GM19395 (cell line): ENCODE results near the gene RNF169.

Source experiments
- ATAC-seq: cut with Tn5 transposase; IDR thresholded peaks from one replicate; pipeline ENCODE4 v1.9.1; 2021; ENCODE audit warnings: mild to moderate bottlenecking, moderate library complexity; ENCODE audit not compliant: unreplicated experiment

The RNF169 gene

DNA sequence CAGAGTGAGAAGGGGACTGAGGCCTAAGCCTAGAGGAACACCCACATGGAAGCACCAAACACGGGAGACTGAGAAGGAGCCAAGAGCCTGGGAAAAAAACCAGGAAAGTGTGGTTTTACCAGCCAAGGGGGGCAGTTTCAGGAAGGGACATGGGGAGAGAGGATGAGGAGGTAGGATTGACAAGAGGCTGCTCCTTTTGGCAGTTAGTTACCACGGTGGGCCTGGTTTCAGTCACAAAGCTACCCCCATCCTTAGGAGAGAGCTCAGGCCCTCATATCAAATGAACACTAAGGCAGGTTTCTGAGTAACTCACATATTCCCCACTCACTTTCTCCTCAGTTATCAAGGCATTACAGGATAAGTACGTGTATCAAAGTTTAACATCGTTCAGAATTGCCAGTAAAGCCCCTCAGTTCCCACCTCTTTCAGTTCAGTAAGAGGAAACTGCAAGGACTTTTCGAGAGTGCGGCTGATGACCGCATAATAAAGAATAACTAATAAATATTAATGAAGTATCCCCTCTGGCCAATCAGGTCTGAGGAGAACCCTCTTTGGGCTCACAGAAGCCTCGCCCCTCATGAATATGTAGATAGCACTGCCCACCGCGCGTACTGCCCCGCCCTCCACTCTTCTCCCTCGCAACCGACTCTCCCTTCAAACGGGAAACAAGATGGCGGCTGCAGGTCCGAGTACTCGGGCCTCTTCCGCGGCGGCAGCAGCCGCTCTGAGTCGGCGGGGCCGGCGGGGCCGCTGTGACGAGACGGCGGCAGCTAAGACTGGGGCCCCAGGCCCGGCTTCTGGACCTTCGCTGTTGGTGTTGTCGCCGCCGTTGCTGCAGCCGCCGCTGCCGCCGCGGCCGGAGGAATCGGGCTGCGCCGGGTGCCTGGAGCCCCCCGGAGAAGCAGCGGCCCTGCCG is at the start of gene RNF169:
RNF169 (plus strand) TSS at position 639 of the 916 bp plus-strand sequence; CDS start at position 671, 32 bp downstream.
- ATAC-seq = peak; percentile 96

GRCh38 chr11:74699615-74700396 is 48.8 kb upstream of the RNF169 start:
- ATAC-seq = no peak

GRCh38 chr11:74701351-74701750 is 47.3 kb upstream of the RNF169 start:
- no peak for ATAC-seq

- no peak for ATAC-seq
Observed at GRCh38 chr11:74702383-74703007, 46.2 kb upstream of the RNF169 start.

- ATAC-seq = no peak
Observed at GRCh38 chr11:74703211-74703610, 45.4 kb upstream of the RNF169 start.

DNA sequence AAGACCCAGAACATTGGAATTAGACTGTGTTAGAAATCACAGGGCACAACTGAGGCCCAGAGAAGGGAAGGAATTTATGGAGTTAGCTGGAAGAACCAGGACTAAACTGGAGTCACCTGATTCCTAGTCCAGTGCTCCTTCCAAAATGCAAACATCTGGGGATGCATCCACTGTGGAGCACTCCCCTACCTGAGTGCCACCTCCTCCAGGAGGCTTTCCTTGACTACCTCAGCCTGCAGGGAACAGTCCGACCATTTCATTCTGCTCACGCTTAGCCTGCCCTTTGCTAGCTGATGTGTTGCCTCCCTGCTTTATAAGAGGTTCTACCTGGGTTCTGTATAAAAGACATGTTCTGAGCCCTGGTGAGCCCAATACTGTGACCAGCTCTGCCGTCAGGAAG is 41.5 kb upstream of the RNF169 start:
- no peak for ATAC-seq

DNA sequence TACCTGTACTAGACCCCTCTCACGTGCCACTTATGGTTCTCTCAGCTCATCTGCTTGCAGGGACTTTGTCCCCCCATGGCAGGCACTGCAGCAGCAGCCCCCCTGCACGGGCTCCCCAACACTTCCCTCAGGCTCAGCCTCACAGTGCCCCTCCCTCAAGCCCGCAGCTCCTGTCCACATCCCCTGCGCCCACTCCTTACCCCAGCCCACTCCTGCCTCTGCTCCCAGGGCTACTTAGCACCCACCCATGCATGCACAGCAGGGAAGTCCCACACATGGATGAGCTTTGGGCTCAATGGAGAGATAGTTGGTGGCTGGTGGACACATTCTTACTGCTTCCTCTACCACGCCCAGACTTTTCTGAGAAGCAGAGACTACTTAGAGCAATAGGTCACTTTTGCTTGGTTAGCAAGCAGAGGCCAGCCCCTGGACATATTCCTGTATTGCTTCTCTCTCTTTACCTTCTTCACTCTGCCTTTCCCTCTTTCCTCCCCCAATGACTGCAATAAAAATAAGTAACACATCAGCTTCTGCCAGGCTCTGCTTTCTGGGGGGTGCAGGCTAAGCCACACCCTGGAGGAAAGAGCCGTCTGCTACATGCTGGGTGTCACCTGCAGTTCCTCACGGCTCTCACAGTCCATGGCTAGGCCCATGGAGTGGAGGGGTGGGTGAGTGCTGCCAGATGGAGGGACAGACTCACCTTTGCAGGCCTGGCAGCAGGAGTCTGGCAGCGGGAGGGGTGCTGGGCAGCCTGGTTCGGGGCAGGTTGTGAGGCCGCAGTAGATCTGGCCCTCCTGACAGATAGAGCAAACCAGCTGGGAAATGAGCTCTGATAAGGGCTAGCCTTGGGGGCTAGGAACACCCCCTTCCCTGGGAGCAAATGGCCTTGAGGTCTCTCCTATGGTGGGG is 40.8 kb upstream of the RNF169 start:
- ATAC-seq = no peak

- no peak for ATAC-seq
Observed at GRCh38 chr11:74709175-74709574, 39.5 kb upstream of the RNF169 start.

- no peak for ATAC-seq
Observed at GRCh38 chr11:74710281-74710938, 38.2 kb upstream of the RNF169 start.

GRCh38 chr11:74713686-74714085 is 35.0 kb upstream of the RNF169 start:
- no peak for ATAC-seq

DNA sequence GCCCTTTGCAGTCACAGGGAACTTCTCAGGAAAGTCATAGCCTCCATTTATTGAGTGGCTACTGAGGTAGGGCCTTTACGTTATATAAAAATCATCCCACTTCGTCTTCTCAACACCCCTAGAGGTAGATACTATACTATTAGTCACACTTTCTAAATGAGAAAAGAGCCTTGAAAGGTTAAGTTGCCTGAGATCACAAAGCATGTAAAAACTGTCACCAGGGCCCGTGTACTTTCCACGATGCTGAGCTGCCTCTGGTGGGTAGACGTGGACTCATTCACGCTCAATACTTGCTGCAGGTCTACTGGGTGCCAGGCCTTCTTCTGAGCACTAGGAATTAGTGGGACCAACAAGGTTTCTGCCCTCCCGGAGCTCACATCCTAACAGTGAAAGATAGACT is 33.7 kb upstream of the RNF169 start:
- no peak for ATAC-seq

DNA sequence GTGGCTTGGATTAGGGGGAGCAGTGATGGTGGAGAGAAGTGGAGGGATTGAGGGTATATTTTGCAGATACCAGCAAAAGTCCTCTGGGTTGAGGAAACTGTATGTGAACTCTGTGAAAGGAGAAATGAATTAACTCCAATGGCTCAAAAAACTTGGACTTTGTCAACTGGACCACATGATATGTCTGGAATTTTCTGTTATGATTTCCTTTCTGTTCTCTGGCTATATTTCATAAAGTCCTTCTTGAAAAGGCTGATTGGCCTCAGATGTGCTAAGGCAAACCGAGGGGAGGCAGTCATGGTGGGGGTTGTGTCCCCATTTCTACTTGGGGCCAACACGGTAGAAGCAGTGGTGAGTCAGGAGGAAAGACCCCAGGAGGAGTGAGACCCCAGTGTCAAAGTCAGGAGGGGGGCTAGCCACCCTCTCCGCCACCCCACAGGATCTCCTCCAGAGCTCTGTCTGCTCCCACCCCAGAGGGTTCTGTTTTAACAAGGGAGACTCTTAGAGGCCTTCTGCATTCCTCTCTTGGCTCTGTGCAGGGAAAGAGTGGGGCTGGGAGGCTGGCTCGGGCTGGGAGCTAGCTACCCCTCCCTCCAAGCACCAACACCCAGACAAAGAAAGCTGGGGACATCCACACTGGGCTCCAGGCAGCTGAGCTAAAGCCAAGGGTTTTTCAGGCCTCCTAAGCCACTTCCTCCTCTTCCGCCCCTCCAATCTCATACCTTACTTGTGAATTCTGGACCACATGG is 31.3 kb upstream of the RNF169 start:
- ATAC-seq = no peak

- no peak for ATAC-seq
Observed at GRCh38 chr11:74719011-74719410, 29.6 kb upstream of the RNF169 start.

DNA sequence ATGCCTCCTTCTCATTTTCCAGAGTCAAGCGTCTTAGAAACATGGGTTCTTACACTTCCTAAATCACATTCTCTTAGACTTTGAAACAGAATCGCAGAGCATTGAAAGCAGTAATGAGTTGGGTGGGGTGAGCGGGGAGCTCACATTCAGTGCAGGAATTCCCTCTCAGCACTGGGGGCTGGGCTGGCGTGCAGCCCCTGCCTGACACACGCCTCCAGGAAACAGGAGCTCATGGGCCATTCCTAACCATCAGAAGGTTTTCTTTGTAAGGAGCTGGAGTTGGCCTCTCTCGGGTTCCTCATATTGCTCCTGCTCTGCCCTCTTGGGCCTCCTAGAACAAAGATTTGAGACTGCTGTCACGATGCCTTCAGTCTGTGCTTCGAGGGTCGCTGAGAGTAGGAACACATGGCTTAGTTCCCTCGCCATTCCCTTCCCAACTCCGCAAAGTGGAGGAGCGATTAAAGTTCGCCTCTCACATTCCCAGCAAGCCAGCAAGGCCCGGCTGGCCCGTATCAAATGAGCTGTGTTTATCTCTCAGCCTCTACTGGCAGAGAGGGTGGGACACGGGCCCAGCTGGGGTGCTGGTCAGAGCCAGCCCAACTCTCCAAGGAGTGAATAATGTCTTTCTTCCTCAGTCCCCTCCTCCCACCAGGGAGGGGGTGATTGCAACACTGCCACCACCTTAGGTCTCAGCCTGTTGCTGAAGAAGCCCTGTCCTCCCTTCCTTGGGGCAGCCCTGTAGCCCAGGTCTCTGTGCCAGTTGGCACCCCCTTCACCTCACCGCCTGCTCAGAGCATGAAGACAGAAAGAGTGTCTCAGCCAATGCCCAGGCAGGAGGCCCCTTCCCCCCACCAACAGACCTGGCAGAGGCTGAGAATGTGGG is 27.8 kb upstream of the RNF169 start:
- ATAC-seq = no peak

DNA sequence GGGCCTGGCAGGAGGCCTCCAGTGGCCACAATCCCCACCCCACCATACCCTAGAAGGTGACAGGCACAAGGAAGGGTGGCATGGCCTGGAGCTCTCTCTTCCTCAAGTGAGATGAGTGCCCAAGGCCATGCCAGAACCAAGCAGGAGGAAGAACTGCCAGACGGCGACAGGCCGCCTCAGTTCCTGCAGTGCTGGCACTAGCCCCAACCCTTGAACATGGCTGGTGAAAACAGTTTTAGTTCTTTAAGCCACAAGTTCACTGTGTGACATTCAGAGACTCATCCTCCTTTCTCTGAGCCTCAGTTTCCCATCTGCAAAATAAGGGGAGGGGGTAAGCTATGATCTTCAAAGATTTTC is 27.2 kb upstream of the RNF169 start:
- ATAC-seq = no peak

DNA sequence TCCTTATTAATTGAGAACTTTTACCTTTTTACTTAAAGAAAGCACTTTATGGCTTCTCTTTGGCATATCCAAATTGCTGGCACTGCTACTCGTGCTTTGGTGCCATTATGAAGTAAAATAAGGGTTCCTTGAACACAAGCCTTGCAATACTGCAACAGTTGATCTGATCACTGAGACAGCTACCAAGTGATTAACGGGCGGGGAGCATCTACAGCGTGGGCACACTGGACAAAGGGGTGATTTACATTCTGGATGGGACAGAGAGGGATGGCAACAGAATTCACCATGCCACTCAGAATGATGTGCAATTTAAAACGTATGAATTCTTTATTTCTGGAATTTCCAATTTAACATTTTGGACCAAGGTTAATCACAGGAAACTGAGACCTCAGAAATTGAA is 25.1 kb upstream of the RNF169 start:
- no peak for ATAC-seq

DNA sequence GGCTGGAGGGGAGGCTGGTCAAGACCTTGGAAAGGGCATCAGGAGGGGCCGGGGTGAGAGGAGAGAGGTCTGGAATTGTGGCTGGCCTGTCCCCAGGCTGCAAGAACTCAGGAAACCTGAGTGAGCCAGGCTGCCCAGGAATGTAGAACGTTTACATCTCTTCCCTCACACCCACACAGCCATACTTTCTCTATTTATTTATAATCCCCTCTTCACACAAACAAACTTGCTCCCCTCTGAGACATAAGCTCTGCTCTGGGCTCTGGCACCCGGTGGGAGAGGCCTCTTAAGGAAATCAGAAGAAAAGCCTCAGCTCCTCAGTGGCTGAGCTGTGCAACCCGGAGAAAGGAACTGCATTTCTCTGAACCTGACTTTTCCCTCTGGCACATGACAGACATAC is 22.9 kb upstream of the RNF169 start:
- no peak for ATAC-seq

GRCh38 chr11:74726547-74727182 is 22.0 kb upstream of the RNF169 start:
- ATAC-seq = peak; percentile 88
